Calu3 (cell line): ENCODE results near the gene SART3. TPM values are rescaled to one million over a fixed set of nuclear protein-coding genes. Genes with fewer than 3 reads are reported as not detected.

Experiments
- BruUV-seq: library from RNA; stranded (reverse); fragments of 400-500 nt; replicated peaks from 2 replicates; lab custom pipeline; 2021; lab: Mats Ljungman, UMichigan
- CTCF ChIA-PET: fragments of 300-600 bp; sonication (Branson Sonifier 250); formaldehyde crosslinking; loops from one replicate; lab custom pipeline; 2022; ENCODE audit warnings: antibody characterized with exemption; lab: Charles Lee
- DNase-seq: peaks from one replicate; pipeline ENCODE4 v3.0.0; 2022
- H3K27ac Mint-ChIP-seq: one replicate; pipeline ENCODE4 v1.8.0; 2022; ENCODE audit warnings: mixed read lengths; ENCODE audit not compliant: unreplicated experiment
- H3K27me3 Mint-ChIP-seq: one replicate; pipeline ENCODE4 v1.8.0; 2022; ENCODE audit warnings: mixed read lengths; ENCODE audit not compliant: unreplicated experiment
- H3K36me3 Mint-ChIP-seq: one replicate; pipeline ENCODE4 v1.8.0; 2022; ENCODE audit warnings: mild to moderate bottlenecking, moderate library complexity, mixed read lengths; ENCODE audit not compliant: insufficient read depth, unreplicated experiment
- H3K4me1 Mint-ChIP-seq: one replicate; pipeline ENCODE4 v1.8.0; 2022; ENCODE audit warnings: mild to moderate bottlenecking, low read depth, mixed read lengths; ENCODE audit not compliant: unreplicated experiment
- H3K4me3 Mint-ChIP-seq: one replicate; pipeline ENCODE4 v1.8.0; 2022; ENCODE audit warnings: mild to moderate bottlenecking, low read depth, moderate library complexity, mixed read lengths; ENCODE audit not compliant: unreplicated experiment
- H3K9me3 Mint-ChIP-seq: one replicate; pipeline ENCODE4 v1.8.0; 2022; ENCODE audit warnings: low read depth, mixed read lengths; ENCODE audit not compliant: unreplicated experiment
- intact Hi-C: fragments of 100-400 bp; cut with micrococcal nuclease; formaldehyde crosslinking; loops from one replicate; pipeline ENCODE4 v1.10.0; 2022; ENCODE audit not compliant: unreplicated experiment
- total RNA-seq: library from RNA; stranded (reverse); gene quantifications from 2 replicates; pipeline ENCODE4 v1.2.3, GENCODE V29; 2022
- TF ChIP-seq, protein P1 (sequence below): fragments of 200-600 bp; IDR thresholded peaks from one replicate; pipeline ENCODE4 v1.8.0; 2022; ENCODE audit warnings: antibody characterized with exemption; ENCODE audit not compliant: unreplicated experiment

The SART3 gene
- total RNA-seq, 1 experiment from 2014 or later = 91.7 TPM

DNA sequence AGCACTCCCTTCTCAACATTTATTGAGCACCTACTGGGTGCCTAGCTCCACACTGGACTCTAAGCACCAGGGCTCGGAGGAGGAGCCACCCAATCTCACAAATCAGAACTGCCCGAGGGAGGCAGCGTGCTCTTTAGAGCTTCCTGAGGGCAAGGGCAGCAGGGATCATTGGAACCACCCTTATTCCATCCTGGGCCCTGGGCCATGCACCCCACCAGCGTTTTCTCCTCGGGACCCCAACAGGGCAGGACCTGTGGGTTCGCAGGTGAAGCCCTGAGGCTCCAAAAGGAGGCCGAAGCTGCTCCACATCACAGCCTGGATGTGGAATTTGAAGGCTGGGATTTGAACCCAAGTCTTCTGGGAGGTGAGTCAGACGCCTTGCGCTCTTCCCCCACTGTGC lies 21.5 kb upstream of the SART3 start:
- Mint-ChIP-seq H3K4me3 (no peak overlapping the region), H3K9me3 (peaks cover 2% of the 10 kb centered on the region), H3K27ac (no peak overlapping the region), H3K27me3 (peaks cover 68% of the 10 kb centered on the region), H3K4me1 (no peaks in the 10 kb centered on the region), H3K36me3 (no peaks in the 10 kb centered on the region)
- CTCF ChIA-PET = no interaction called here
- intact Hi-C loops = no loop called here
- no TSS peak for BruUV-seq
- DNase-seq = no peak
- TF ChIP-seq, protein P1, sequence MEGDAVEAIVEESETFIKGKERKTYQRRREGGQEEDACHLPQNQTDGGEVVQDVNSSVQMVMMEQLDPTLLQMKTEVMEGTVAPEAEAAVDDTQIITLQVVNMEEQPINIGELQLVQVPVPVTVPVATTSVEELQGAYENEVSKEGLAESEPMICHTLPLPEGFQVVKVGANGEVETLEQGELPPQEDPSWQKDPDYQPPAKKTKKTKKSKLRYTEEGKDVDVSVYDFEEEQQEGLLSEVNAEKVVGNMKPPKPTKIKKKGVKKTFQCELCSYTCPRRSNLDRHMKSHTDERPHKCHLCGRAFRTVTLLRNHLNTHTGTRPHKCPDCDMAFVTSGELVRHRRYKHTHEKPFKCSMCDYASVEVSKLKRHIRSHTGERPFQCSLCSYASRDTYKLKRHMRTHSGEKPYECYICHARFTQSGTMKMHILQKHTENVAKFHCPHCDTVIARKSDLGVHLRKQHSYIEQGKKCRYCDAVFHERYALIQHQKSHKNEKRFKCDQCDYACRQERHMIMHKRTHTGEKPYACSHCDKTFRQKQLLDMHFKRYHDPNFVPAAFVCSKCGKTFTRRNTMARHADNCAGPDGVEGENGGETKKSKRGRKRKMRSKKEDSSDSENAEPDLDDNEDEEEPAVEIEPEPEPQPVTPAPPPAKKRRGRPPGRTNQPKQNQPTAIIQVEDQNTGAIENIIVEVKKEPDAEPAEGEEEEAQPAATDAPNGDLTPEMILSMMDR = no peak

DNA sequence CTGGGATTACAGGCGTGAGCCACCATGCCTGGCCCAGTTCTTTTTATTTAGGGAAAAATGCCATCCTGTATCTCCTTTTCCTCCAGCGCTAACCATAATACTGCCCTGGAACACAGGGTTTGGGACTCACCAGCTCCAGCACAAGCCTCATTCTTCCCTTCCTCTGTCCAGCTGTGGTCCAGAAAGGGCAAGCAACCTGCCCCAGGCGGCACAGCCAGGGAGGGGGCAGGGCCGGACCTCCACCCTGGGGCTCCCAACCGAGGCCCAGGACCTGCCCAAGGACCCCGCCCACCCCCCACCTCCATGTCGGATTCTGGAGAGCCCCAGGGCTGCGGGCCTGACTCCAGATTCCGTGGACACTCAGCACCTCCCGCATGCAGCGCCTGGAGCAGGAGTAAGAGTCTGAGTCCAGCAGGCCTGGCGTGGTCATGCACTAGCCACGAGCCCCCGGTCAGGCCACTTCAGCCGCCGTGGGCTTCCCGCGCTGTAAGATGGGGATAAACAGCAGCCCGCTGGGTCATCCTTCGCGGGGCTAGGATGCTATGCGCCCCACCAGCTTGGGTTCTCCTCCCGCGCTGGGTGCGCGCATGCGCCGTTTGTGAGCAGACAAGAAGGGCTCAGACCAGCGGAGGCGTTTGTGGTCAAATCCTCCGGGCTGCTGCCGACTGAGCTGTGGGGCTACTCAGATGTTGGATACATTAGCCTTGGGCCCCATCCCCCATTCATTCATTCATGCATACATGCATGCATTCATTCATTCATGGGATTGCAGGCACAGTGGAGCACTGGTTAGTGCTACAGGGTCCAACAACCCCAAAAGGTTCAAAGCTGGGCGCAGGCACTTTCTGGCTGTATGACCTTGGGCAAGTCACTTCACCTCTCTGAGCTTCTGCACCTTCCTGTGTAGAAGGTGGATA lies 20.6 kb upstream of the SART3 start:
- TF ChIP-seq, protein P1 = no peak
- Mint-ChIP-seq H3K27ac (no peak overlapping the region), H3K4me3 (no peak overlapping the region), H3K36me3 (no peaks in the 10 kb centered on the region), H3K27me3 (peaks cover 73% of the 10 kb centered on the region), H3K9me3 (peaks cover 2% of the 10 kb centered on the region), H3K4me1 (no peaks in the 10 kb centered on the region)
- BruUV-seq = no TSS peak
- intact Hi-C loops = no loop called here
- no peak for DNase-seq
- CTCF ChIA-PET = no interaction called here

DNA sequence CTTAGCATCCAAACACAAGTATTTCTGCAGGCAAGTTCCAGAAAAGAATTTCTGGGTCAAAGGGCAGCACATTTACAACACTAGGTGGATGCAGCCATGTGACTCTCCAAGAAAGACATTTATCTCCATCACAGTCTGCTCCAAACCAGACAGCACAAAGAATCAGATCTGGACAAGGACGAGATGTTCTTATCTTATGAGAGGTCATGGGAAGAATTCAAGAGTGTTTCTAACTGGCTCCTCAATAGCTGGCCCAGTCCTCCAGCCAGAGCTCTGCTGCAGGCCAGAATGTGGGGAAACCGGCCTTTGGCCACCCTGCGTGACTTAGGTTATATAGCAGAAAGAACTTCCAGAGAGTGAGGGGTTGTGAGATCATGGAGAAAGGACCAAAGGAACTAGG lies 19.6 kb upstream of the SART3 start:
- Mint-ChIP-seq H3K27ac (no peak overlapping the region), H3K36me3 (no peaks in the 10 kb centered on the region), H3K4me1 (no peaks in the 10 kb centered on the region), H3K4me3 (no peak overlapping the region), H3K27me3 (peaks cover 67% of the 10 kb centered on the region), H3K9me3 (peaks cover 2% of the 10 kb centered on the region)
- intact Hi-C loops = no loop called here
- no peak for DNase-seq
- CTCF ChIA-PET = interaction anchor here (1.6 kb wide), 1 partner anchor 16 kb away, joined by 3 read pairs; no protein-coding TSS in a partner anchor
- BruUV-seq = no TSS peak
- TF ChIP-seq, protein P1 = no peak

DNA sequence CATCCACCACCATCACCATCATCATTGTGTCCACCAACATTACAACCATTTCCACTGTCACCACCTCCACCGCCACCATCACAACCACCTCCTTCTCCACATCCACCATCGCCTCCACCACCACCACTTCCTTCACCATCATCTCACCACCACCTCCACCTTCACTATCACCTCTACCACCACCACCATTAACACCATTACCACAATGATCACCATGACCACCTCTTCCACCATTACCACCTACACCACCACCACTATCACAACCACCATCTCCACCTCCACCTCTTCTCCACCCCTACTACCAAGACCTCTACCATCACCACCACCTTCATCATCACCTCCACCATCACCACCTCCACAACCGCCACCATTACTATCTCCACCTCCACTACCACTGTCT lies 17.8 kb upstream of the SART3 start:
- intact Hi-C loops = no loop called here
- H3K4me3 Mint-ChIP-seq = no peak overlapping the region
- peaks cover 2% of the 10 kb centered on the region for H3K9me3 Mint-ChIP-seq
- DNase-seq = no peak
- H3K27me3 Mint-ChIP-seq = peaks cover 67% of the 10 kb centered on the region
- TF ChIP-seq, protein P1 = no peak
- BruUV-seq = no TSS peak
- CTCF ChIA-PET = no interaction called here
- no peaks in the 10 kb centered on the region for H3K36me3 Mint-ChIP-seq
- no peak overlapping the region for H3K27ac Mint-ChIP-seq
- H3K4me1 Mint-ChIP-seq = no peaks in the 10 kb centered on the region
